Measurements from ENCODE around the gene DCLK1.

DNA sequence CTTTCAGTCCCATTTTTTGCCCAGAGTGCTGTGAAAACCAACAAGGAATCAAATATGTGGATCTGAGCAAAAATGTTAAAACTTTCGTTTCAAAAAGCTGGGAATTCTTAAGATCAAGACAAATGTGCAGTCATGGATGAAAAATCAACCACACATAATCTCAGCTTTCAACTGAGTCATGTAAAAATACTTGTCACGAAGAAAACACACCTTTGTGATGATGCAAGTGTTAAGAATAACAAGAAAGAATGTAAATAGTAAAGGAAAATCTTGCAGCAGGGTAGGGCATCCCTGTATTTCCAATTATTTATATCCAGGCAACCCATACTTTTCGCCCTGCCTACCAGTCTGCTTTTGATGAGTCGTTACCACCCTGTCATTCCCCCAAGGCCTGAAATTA is 27.4 kb upstream of the DCLK1 start:
- TF ChIP-seq CTCF (IDR thresholded peaks at IDR 0.05) = no peak
- TF ChIP-seq POLR2A (IDR thresholded peaks at IDR 0.05) = no peak
